ENCODE results near the gene PLAGL2. TPM values are rescaled to one million over a fixed set of nuclear protein-coding genes. Genes with fewer than 3 reads are reported as not detected.
"Not testable (repeated sequence)": the region's sequence is repeated elsewhere in the genome, so short reads cannot be mapped to it uniquely, and the experiment has no call there.

The PLAGL2 gene
- total and polyA plus RNA-seq, 3 experiments from 2014 or later = 4.4 to 121 (median 120) TPM

GRCh38 chr20:32196613-32197012 lies 10.9 kb downstream of the PLAGL2 start:
- H3K4me1 ChIP-seq (ENCODE audit: insufficient read depth, low read length); CTCF ChIA-PET; H3K4me3 Mint-ChIP-seq; H3K27me3 ChIP-seq (ENCODE audit: insufficient read depth, low read length, poor library complexity, severe bottlenecking); H3K4me3 ChIP-seq (ENCODE audit: low read length); H3K27ac Mint-ChIP-seq; H3K9me3 ChIP-seq (ENCODE audit: low read length); DNase-seq; H3K27ac ChIP-seq (ENCODE audit: low read depth, low read length); H3K27me3 Mint-ChIP-seq; H3K9me3 Mint-ChIP-seq; POLR2A ChIA-PET: not testable (repeated sequence)
- peaks cover 32% of the 10 kb centered on the region for H3K36me3 ChIP-seq (ENCODE audit: insufficient read depth, low read length)
- peaks cover 8 to 32% (median 15%) of the 10 kb centered on the region in 3 donors for H3K4me1 Mint-ChIP-seq
- H3K36me3 Mint-ChIP-seq = peaks cover 5 to 73% (median 12%) of the 10 kb centered on the region in 3 donors

- DNase-seq = no peak
- ChIA-PET POLR2A (no interaction called here), CTCF (no interaction called here)
- Mint-ChIP-seq H3K4me3 (no peak overlapping the region), H3K4me1 (peaks cover 9 to 34% (median 19%) of the 10 kb centered on the region in 3 donors), H3K27me3 (peaks cover 0 to 3% of the 10 kb centered on the region in 2 donors), H3K27ac (peak overlapping the region in 2 of 8 donors; percentile 17 to 56), H3K9me3 (no peaks in the 10 kb centered on the region), H3K36me3 (peaks cover 5 to 63% (median 9%) of the 10 kb centered on the region in 3 donors)
- peaks cover 25% of the 10 kb centered on the region for H3K36me3 ChIP-seq (ENCODE audit: insufficient read depth, low read length)
- no peaks in the 10 kb centered on the region for H3K9me3 ChIP-seq (ENCODE audit: low read length)
- no peak overlapping the region for H3K4me3 ChIP-seq (ENCODE audit: low read length)
- no peaks in the 10 kb centered on the region for H3K4me1 ChIP-seq (ENCODE audit: insufficient read depth, low read length)
- H3K27ac ChIP-seq (ENCODE audit: low read depth, low read length) = no peak overlapping the region
- no peaks in the 10 kb centered on the region for H3K27me3 ChIP-seq (ENCODE audit: insufficient read depth, low read length, poor library complexity, severe bottlenecking)
These were observed 12.0 kb downstream of the PLAGL2 start for GRCh38 chr20:32195581-32195980.

GRCh38 chr20:32193996-32194395 lies 13.5 kb downstream of the PLAGL2 start:
- H3K4me3 Mint-ChIP-seq = no peak overlapping the region
- no peak for DNase-seq
- Histone ChIP-seq H3K9me3 (ENCODE audit: low read length) (no peaks in the 10 kb centered on the region), H3K4me3 (ENCODE audit: low read length) (no peak overlapping the region), H3K27me3 (ENCODE audit: insufficient read depth, low read length, poor library complexity, severe bottlenecking) (no peaks in the 10 kb centered on the region), H3K4me1 (ENCODE audit: insufficient read depth, low read length) (peaks cover 8% of the 10 kb centered on the region), H3K36me3 (ENCODE audit: insufficient read depth, low read length) (peaks cover 15% of the 10 kb centered on the region), H3K27ac (ENCODE audit: low read depth, low read length) (no peak overlapping the region)
- peaks cover 0 to 3% of the 10 kb centered on the region in 2 donors for H3K27me3 Mint-ChIP-seq
- ChIA-PET POLR2A (no interaction called here), CTCF (no interaction called here)
- no peaks in the 10 kb centered on the region for H3K9me3 Mint-ChIP-seq
- H3K36me3 Mint-ChIP-seq = peaks cover 5 to 49% (median 9%) of the 10 kb centered on the region in 3 donors
- peak overlapping the region in 4 of 8 donors; percentile 27 to 63 (median 52) for H3K27ac Mint-ChIP-seq
- peaks cover 15 to 37% (median 23%) of the 10 kb centered on the region in 3 donors for H3K4me1 Mint-ChIP-seq

- H3K27me3 Mint-ChIP-seq; H3K4me3 Mint-ChIP-seq; H3K9me3 ChIP-seq (ENCODE audit: low read length); H3K4me3 ChIP-seq (ENCODE audit: low read length); H3K27ac ChIP-seq (ENCODE audit: low read depth, low read length); CTCF ChIA-PET; H3K27me3 ChIP-seq (ENCODE audit: insufficient read depth, low read length, poor library complexity, severe bottlenecking); H3K36me3 ChIP-seq (ENCODE audit: insufficient read depth, low read length); DNase-seq; POLR2A ChIA-PET; H3K9me3 Mint-ChIP-seq: not testable (repeated sequence)
- H3K4me1 ChIP-seq (ENCODE audit: insufficient read depth, low read length) = peaks cover 14% of the 10 kb centered on the region
- H3K36me3 Mint-ChIP-seq = peaks cover 5 to 43% (median 9%) of the 10 kb centered on the region in 3 donors
- peaks cover 21 to 35% (median 30%) of the 10 kb centered on the region in 3 donors for H3K4me1 Mint-ChIP-seq
- peak overlapping the region in 3 of 8 donors; percentile 34 to 82 (median 75) for H3K27ac Mint-ChIP-seq
These were observed 14.2 kb downstream of the PLAGL2 start for GRCh38 chr20:32193336-32193735.

GRCh38 chr20:32192698-32193097 lies 14.8 kb downstream of the PLAGL2 start:
- ChIA-PET POLR2A (no interaction called here), CTCF (no interaction called here)
- Histone ChIP-seq H3K4me3 (ENCODE audit: low read length) (no peak overlapping the region), H3K9me3 (ENCODE audit: low read length) (no peaks in the 10 kb centered on the region), H3K4me1 (ENCODE audit: insufficient read depth, low read length) (peaks cover 18% of the 10 kb centered on the region), H3K27me3 (ENCODE audit: insufficient read depth, low read length, poor library complexity, severe bottlenecking) (no peaks in the 10 kb centered on the region), H3K27ac (ENCODE audit: low read depth, low read length) (no peak overlapping the region), H3K36me3 (ENCODE audit: insufficient read depth, low read length) (peaks cover 10% of the 10 kb centered on the region)
- H3K36me3 Mint-ChIP-seq = peaks cover 5 to 38% (median 9%) of the 10 kb centered on the region in 3 donors
- peak overlapping the region in 1 of 7 donors; percentile 76 for H3K4me3 Mint-ChIP-seq
- H3K9me3 Mint-ChIP-seq = no peaks in the 10 kb centered on the region
- H3K4me1 Mint-ChIP-seq = peaks cover 24 to 32% (median 31%) of the 10 kb centered on the region in 3 donors
- DNase-seq = no peak
- peak overlapping the region in 5 of 8 donors; percentile 64 to 82 (median 75) for H3K27ac Mint-ChIP-seq
- H3K27me3 Mint-ChIP-seq = peaks cover 0 to 3% of the 10 kb centered on the region in 2 donors

- Mint-ChIP-seq H3K27ac (peak overlapping the region in 7 of 8 donors; percentile 28 to 94 (median 84)), H3K4me1 (peaks cover 24 to 31% (median 31%) of the 10 kb centered on the region in 3 donors), H3K4me3 (peak overlapping the region in 4 of 7 donors; percentile 20 to 76 (median 60)), H3K36me3 (peaks cover 5 to 30% (median 7%) of the 10 kb centered on the region in 3 donors), H3K27me3 (peaks cover 0 to 3% of the 10 kb centered on the region in 2 donors), H3K9me3 (no peaks in the 10 kb centered on the region)
- POLR2A ChIA-PET = no interaction called here
- Histone ChIP-seq H3K27me3 (ENCODE audit: insufficient read depth, low read length, poor library complexity, severe bottlenecking) (no peaks in the 10 kb centered on the region), H3K27ac (ENCODE audit: low read depth, low read length) (no peak overlapping the region), H3K4me3 (ENCODE audit: low read length) (no peak overlapping the region), H3K4me1 (ENCODE audit: insufficient read depth, low read length) (peaks cover 18% of the 10 kb centered on the region), H3K36me3 (ENCODE audit: insufficient read depth, low read length) (peaks cover 10% of the 10 kb centered on the region), H3K9me3 (ENCODE audit: low read length) (no peaks in the 10 kb centered on the region)
- DNase-seq = no peak
- CTCF ChIA-PET = no interaction called here
These were observed 15.7 kb downstream of the PLAGL2 start for GRCh38 chr20:32191873-32192272.

GRCh38 chr20:32191422-32191821 lies 16.1 kb downstream of the PLAGL2 start:
- Mint-ChIP-seq H3K9me3 (no peaks in the 10 kb centered on the region), H3K4me3 (peak overlapping the region; percentile 76 to 91 (median 84)), H3K4me1 (peaks cover 24 to 31% (median 31%) of the 10 kb centered on the region in 3 donors), H3K27ac (peak overlapping the region; percentile 28 to 94 (median 82)), H3K36me3 (peaks cover 5 to 25% (median 7%) of the 10 kb centered on the region in 3 donors), H3K27me3 (peaks cover 0 to 3% of the 10 kb centered on the region in 2 donors)
- POLR2A ChIA-PET = no interaction called here
- Histone ChIP-seq H3K4me1 (ENCODE audit: insufficient read depth, low read length) (peaks cover 18% of the 10 kb centered on the region), H3K4me3 (ENCODE audit: low read length) (no peak overlapping the region), H3K27me3 (ENCODE audit: insufficient read depth, low read length, poor library complexity, severe bottlenecking) (no peaks in the 10 kb centered on the region), H3K9me3 (ENCODE audit: low read length) (no peaks in the 10 kb centered on the region), H3K36me3 (ENCODE audit: insufficient read depth, low read length) (peaks cover 10% of the 10 kb centered on the region), H3K27ac (ENCODE audit: low read depth, low read length) (no peak overlapping the region)
- CTCF ChIA-PET = no interaction called here
- no peak for DNase-seq

- ChIA-PET CTCF (no interaction called here), POLR2A (interaction anchor here (0.5 kb wide), 1 partner anchor 94 kb away, joined by 4 read pairs; no protein-coding TSS in a partner anchor)
- Mint-ChIP-seq H3K9me3 (no peaks in the 10 kb centered on the region), H3K4me3 (peak overlapping the region; percentile 76 to 91 (median 84)), H3K36me3 (peaks cover 5 to 19% (median 5%) of the 10 kb centered on the region in 3 donors), H3K27ac (peak overlapping the region; percentile 28 to 94 (median 82)), H3K4me1 (peaks cover 24 to 31% (median 31%) of the 10 kb centered on the region in 3 donors), H3K27me3 (peaks cover 0 to 3% of the 10 kb centered on the region in 2 donors)
- DNase-seq = no peak
- Histone ChIP-seq H3K27ac (ENCODE audit: low read depth, low read length) (peak overlapping the region; percentile 4), H3K4me3 (ENCODE audit: low read length) (no peak overlapping the region), H3K4me1 (ENCODE audit: insufficient read depth, low read length) (peaks cover 18% of the 10 kb centered on the region), H3K27me3 (ENCODE audit: insufficient read depth, low read length, poor library complexity, severe bottlenecking) (no peaks in the 10 kb centered on the region), H3K36me3 (ENCODE audit: insufficient read depth, low read length) (peaks cover 8% of the 10 kb centered on the region), H3K9me3 (ENCODE audit: low read length) (no peaks in the 10 kb centered on the region)
These were observed 16.7 kb downstream of the PLAGL2 start for GRCh38 chr20:32190616-32191415.

Measured in CD8-positive, alpha-beta memory T cell (primary cell).